ENCODE data around the gene SSBP3. TPM values are rescaled to one million over a fixed set of nuclear protein-coding genes. Genes with fewer than 3 reads are reported as not detected.

The SSBP3 gene
- total and polyA plus RNA-seq, 2 experiments from 2014 or later, result 47.4 to 68.6 TPM

- H3K4me1 ChIP-seq (ENCODE audit: insufficient read depth), result no peaks in the 10 kb centered on the region
- H3K4me3 ChIP-seq, result no peak overlapping the region
- H3F3A ChIP-seq (replicated peaks; ENCODE audit: low read depth), result no peaks in the 10 kb centered on the region
- H3K27me3 ChIP-seq (ENCODE audit: insufficient read depth), result no peaks in the 10 kb centered on the region
- H2AFZ ChIP-seq, result no peak overlapping the region
- no peak for ATAC-seq
- no peaks in the 10 kb centered on the region for H3K36me3 ChIP-seq (ENCODE audit: insufficient read depth)
- H3K27ac ChIP-seq (ENCODE audit: low read depth), result no peak overlapping the region
- peaks cover 6% of the 10 kb centered on the region for H3K27me3 Mint-ChIP-seq (ENCODE audit: insufficient read depth, low read depth, poor library complexity)
- H3K9me3 Mint-ChIP-seq, result no peaks in the 10 kb centered on the region
- H3K4me3 Mint-ChIP-seq, result no peak overlapping the region
- no peaks in the 10 kb centered on the region for H3K4me1 Mint-ChIP-seq
- DNase-seq (ENCODE audit: low spot score), result no peak
- H3K9me2 ChIP-seq (ENCODE audit: insufficient read depth), result no peaks in the 10 kb centered on the region
- H4K20me1 ChIP-seq (replicated peaks; ENCODE audit: insufficient read depth), result no peaks in the 10 kb centered on the region
- TF ChIP-seq JUNB (IDR thresholded peaks at IDR 0.05; ENCODE audit: unreplicated experiment) (no peak), ETS1 (IDR thresholded peaks at IDR 0.05) (no peak), CTCF (conservative IDR thresholded peaks at IDR 0.05; ENCODE audit: low read depth in 2 of 2) (no peak), EZH2phosphoT487 (IDR thresholded peaks at IDR 0.05; ENCODE audit: unreplicated experiment) (no peak), ZNF114 (CRISPR knock-in tag; IDR thresholded peaks at IDR 0.05) (no peak), CREB1 (CRISPR knock-in tag; IDR thresholded peaks at IDR 0.05; ENCODE audit: low read depth) (no peak), NANOG (IDR thresholded peaks at IDR 0.05; ENCODE audit: borderline replicate concordance) (no peak), ZNF331 (CRISPR knock-in tag; IDR thresholded peaks at IDR 0.05; ENCODE audit: low read depth) (no peak), EZH2 (IDR thresholded peaks at IDR 0.05; ENCODE audit: low read depth, unreplicated experiment) (no peak), POLR2AphosphoS5 (IDR thresholded peaks at IDR 0.05; ENCODE audit: low read depth) (no peak)
- TF ChIP-seq, protein P1, sequence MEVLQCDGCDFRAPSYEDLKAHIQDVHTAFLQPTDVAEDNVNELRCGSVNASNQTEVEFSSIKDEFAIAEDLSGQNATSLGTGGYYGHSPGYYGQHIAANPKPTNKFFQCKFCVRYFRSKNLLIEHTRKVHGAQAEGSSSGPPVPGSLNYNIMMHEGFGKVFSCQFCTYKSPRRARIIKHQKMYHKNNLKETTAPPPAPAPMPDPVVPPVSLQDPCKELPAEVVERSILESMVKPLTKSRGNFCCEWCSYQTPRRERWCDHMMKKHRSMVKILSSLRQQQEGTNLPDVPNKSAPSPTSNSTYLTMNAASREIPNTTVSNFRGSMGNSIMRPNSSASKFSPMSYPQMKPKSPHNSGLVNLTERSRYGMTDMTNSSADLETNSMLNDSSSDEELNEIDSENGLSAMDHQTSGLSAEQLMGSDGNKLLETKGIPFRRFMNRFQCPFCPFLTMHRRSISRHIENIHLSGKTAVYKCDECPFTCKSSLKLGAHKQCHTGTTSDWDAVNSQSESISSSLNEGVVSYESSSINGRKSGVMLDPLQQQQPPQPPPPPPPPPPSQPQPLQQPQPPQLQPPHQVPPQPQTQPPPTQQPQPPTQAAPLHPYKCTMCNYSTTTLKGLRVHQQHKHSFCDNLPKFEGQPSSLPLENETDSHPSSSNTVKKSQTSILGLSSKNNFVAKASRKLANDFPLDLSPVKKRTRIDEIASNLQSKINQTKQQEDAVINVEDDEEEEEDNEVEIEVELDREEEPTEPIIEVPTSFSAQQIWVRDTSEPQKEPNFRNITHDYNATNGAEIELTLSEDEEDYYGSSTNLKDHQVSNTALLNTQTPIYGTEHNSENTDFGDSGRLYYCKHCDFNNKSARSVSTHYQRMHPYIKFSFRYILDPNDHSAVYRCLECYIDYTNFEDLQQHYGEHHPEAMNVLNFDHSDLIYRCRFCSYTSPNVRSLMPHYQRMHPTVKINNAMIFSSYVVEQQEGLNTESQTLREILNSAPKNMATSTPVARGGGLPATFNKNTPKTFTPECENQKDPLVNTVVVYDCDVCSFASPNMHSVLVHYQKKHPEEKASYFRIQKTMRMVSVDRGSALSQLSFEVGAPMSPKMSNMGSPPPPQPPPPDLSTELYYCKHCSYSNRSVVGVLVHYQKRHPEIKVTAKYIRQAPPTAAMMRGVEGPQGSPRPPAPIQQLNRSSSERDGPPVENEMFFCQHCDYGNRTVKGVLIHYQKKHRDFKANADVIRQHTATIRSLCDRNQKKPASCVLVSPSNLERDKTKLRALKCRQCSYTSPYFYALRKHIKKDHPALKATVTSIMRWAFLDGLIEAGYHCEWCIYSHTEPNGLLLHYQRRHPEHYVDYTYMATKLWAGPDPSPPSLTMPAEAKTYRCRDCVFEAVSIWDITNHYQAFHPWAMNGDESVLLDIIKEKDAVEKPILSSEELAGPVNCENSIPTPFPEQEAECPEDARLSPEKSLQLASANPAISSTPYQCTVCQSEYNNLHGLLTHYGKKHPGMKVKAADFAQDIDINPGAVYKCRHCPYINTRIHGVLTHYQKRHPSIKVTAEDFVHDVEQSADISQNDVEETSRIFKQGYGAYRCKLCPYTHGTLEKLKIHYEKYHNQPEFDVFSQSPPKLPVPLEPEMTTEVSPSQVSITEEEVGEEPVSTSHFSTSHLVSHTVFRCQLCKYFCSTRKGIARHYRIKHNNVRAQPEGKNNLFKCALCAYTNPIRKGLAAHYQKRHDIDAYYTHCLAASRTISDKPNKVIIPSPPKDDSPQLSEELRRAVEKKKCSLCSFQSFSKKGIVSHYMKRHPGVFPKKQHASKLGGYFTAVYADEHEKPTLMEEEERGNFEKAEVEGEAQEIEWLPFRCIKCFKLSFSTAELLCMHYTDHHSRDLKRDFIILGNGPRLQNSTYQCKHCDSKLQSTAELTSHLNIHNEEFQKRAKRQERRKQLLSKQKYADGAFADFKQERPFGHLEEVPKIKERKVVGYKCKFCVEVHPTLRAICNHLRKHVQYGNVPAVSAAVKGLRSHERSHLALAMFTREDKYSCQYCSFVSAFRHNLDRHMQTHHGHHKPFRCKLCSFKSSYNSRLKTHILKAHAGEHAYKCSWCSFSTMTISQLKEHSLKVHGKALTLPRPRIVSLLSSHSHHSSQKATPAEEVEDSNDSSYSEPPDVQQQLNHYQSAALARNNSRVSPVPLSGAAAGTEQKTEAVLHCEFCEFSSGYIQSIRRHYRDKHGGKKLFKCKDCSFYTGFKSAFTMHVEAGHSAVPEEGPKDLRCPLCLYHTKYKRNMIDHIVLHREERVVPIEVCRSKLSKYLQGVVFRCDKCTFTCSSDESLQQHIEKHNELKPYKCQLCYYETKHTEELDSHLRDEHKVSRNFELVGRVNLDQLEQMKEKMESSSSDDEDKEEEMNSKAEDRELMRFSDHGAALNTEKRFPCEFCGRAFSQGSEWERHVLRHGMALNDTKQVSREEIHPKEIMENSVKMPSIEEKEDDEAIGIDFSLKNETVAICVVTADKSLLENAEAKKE (CRISPR knock-in tag; IDR thresholded peaks at IDR 0.05), result no peak
- TF ChIP-seq, protein P2, sequence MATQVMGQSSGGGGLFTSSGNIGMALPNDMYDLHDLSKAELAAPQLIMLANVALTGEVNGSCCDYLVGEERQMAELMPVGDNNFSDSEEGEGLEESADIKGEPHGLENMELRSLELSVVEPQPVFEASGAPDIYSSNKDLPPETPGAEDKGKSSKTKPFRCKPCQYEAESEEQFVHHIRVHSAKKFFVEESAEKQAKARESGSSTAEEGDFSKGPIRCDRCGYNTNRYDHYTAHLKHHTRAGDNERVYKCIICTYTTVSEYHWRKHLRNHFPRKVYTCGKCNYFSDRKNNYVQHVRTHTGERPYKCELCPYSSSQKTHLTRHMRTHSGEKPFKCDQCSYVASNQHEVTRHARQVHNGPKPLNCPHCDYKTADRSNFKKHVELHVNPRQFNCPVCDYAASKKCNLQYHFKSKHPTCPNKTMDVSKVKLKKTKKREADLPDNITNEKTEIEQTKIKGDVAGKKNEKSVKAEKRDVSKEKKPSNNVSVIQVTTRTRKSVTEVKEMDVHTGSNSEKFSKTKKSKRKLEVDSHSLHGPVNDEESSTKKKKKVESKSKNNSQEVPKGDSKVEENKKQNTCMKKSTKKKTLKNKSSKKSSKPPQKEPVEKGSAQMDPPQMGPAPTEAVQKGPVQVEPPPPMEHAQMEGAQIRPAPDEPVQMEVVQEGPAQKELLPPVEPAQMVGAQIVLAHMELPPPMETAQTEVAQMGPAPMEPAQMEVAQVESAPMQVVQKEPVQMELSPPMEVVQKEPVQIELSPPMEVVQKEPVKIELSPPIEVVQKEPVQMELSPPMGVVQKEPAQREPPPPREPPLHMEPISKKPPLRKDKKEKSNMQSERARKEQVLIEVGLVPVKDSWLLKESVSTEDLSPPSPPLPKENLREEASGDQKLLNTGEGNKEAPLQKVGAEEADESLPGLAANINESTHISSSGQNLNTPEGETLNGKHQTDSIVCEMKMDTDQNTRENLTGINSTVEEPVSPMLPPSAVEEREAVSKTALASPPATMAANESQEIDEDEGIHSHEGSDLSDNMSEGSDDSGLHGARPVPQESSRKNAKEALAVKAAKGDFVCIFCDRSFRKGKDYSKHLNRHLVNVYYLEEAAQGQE (IDR thresholded peaks at IDR 0.05; ENCODE audit: unreplicated experiment), result no peak
- H3K4me2 ChIP-seq, result no peak overlapping the region
- peaks cover 19% of the 10 kb centered on the region for H3K36me3 Mint-ChIP-seq (ENCODE audit: low read depth)
- no peaks in the 10 kb centered on the region for H3K79me2 ChIP-seq (replicated peaks; ENCODE audit: insufficient read depth)
- no peak overlapping the region for H3K27ac Mint-ChIP-seq
Measured at GRCh38 chr1:54188291-54188690, 217.9 kb downstream of the SSBP3 start.
